CD14-positive monocyte (primary cell): Measurements from ENCODE around the gene SLC17A4. TPM values are rescaled to one million over a fixed set of nuclear protein-coding genes. Genes with fewer than 3 reads are reported as not detected.

ENCODE experiments used
- DNase-seq, 3 donors: peaks; one replicate each; pipeline ENCODE4 v3.0.0-alpha.2; 2011 to 2022
- H2AFZ ChIP-seq: 2 replicates; pipeline ENCODE4 v1.6.0; 2012; ENCODE audit warnings: mild to moderate bottlenecking, low read depth, low read length, inconsistent platforms; ENCODE audit not compliant: insufficient read depth, poor library complexity, severe bottlenecking
- H3K27ac ChIP-seq, 2 donors: 1 replicate in 1 of 2; 2 replicates in 1 of 2; pipeline ENCODE4 v1.5.1; 2012 to 2013; ENCODE audit warnings: low read length in 2 of 2, control low read depth in 1 of 2, inconsistent platforms in 1 of 2, low read depth in 1 of 2, mild to moderate bottlenecking in 1 of 2
- H3K27me3 ChIP-seq, 2 donors: one replicate each; pipeline versions ENCODE4 v1.6.0 to v1.6.1; 2011 to 2013; ENCODE audit warnings: low read length in 2 of 2; ENCODE audit not compliant: control insufficient read depth in 2 of 2, insufficient read depth in 2 of 2
- H3K36me3 ChIP-seq, 2 donors: replicated peaks in 1 of 2; 1 replicate in 1 of 2; 2 replicates in 1 of 2; pipeline versions ENCODE4 v1.5.1 to v1.6.1; 2012 to 2013; ENCODE audit warnings: low read length in 2 of 2, control low read depth in 1 of 2, inconsistent platforms in 1 of 2, mild to moderate bottlenecking in 1 of 2; ENCODE audit not compliant: insufficient read depth in 2 of 2, control insufficient read depth in 1 of 2
- H3K4me1 ChIP-seq, 2 donors: 1 replicate in 1 of 2; 2 replicates in 1 of 2; pipeline versions ENCODE4 v1.5.1 to v1.6.1; 2012 to 2013; ENCODE audit warnings: low read length in 2 of 2, control low read depth in 1 of 2, inconsistent platforms in 1 of 2, mild to moderate bottlenecking in 1 of 2, moderate library complexity in 1 of 2; ENCODE audit not compliant: insufficient read depth in 2 of 2, control insufficient read depth in 1 of 2
- H3K4me2 ChIP-seq: replicated peaks from 2 replicates; pipeline ENCODE3; 2012; ENCODE audit warnings: low read length, moderate library complexity, mild to moderate bottlenecking; ENCODE audit not compliant: poor library complexity, severe bottlenecking; ENCODE audit errors: extremely low read depth
- H3K4me3 ChIP-seq, 3 experiments: fragments of 200-600 bp in 1 of 3; sonication (generic) in 1 of 3; replicated peaks in 1 of 3; 1 replicate in 2 of 3; 2 replicates in 1 of 3; pipeline ENCODE4 v1.5.1; 2011 to 2013; ENCODE audit warnings: low read length in 3 of 3, mild to moderate bottlenecking in 3 of 3, control low read depth in 2 of 3, low read depth in 2 of 3, inconsistent platforms in 1 of 3, moderate library complexity in 1 of 3
- H3K79me2 ChIP-seq: 2 replicates; pipeline ENCODE4 v1.6.0; 2012; ENCODE audit warnings: mild to moderate bottlenecking, control low read depth, inconsistent platforms, low read length, moderate library complexity; ENCODE audit not compliant: insufficient read depth
- H3K9ac ChIP-seq: 2 replicates; pipeline ENCODE4 v1.6.0; 2017; ENCODE audit warnings: low read length, mild to moderate bottlenecking; ENCODE audit not compliant: insufficient read depth, poor library complexity, severe bottlenecking
- H3K9me3 ChIP-seq, 2 donors: replicated peaks in 1 of 2; 1 replicate in 1 of 2; 2 replicates in 1 of 2; pipeline versions ENCODE4 v1.5.1 to v1.6.1; 2012 to 2013; ENCODE audit warnings: low read length in 2 of 2, control low read depth in 1 of 2; ENCODE audit not compliant: control insufficient read depth in 1 of 2, insufficient read depth in 1 of 2
- H4K20me1 ChIP-seq: 2 replicates; pipeline ENCODE4 v1.6.0; 2012; ENCODE audit warnings: mild to moderate bottlenecking, low read length, control low read depth, moderate library complexity; ENCODE audit not compliant: insufficient read depth
- H3K27ac Mint-ChIP-seq, 7 donors: one replicate each; pipeline ENCODE4 v1.8.0; 2020; ENCODE audit warnings: mild to moderate bottlenecking in 7 of 7, mixed read lengths in 7 of 7, moderate library complexity in 6 of 7, inconsistent platforms in 2 of 7
- H3K27me3 Mint-ChIP-seq, 3 donors: one replicate each; pipeline ENCODE4 v1.8.0; 2021 to 2022; ENCODE audit warnings: low read depth in 3 of 3, mild to moderate bottlenecking in 3 of 3, mixed read lengths in 3 of 3, moderate library complexity in 3 of 3, inconsistent platforms in 1 of 3
- H3K36me3 Mint-ChIP-seq, 2 donors: one replicate each; pipeline ENCODE4 v1.8.0; 2020; ENCODE audit warnings: mixed read lengths in 2 of 2, inconsistent platforms in 1 of 2, mild to moderate bottlenecking in 1 of 2
- H3K4me1 Mint-ChIP-seq: one replicate; pipeline ENCODE4 v1.8.0; 2020; ENCODE audit warnings: mild to moderate bottlenecking, mixed read lengths
- H3K4me3 Mint-ChIP-seq, 2 donors: one replicate each; pipeline ENCODE4 v1.8.0; 2020; ENCODE audit warnings: mild to moderate bottlenecking in 2 of 2, mixed read lengths in 2 of 2, moderate library complexity in 1 of 2
- H3K9me3 Mint-ChIP-seq, 7 donors: one replicate each; pipeline ENCODE4 v1.8.0; 2020 to 2022; ENCODE audit warnings: mixed read lengths in 7 of 7, mild to moderate bottlenecking in 6 of 7, moderate library complexity in 6 of 7, inconsistent platforms in 2 of 7
- WGBS: methylation state at CpG from one replicate; pipeline ENCODE4 v1.1.5; 2013; ENCODE audit warnings: missing lambda C conversion rate; ENCODE audit not compliant: insufficient coverage; 5-methylcytosine and 5-hydroxymethylcytosine counted together
- intact Hi-C, 2 donors: fragments of 100-400 bp; cut with micrococcal nuclease; formaldehyde crosslinking; loops; one replicate each; pipeline versions ENCODE4 v1.15.0 to v1.15.1; 2023
- polyA plus RNA-seq, 3 donors: library from polyadenylated mRNA; depleted of rRNA in 1 of 3; unstranded in 2 of 3; stranded (reverse) in 1 of 3; fragments of 300-500 nt in 2 of 3; fragments of >200 nt in 1 of 3; fragmentation: Illumina TruSeq in 2 of 3; gene quantifications; 1 replicate in 2 of 3; 2 replicates in 1 of 3; pipeline ENCODE4 v1.2.3, GENCODE V29; 2012 to 2021
- TF ChIP-seq, protein P1 (sequence below): fragments of 200-600 bp; IDR thresholded peaks from one replicate; pipeline ENCODE4 v1.8.0; 2022; ENCODE audit warnings: antibody characterized with exemption, mild to moderate bottlenecking

Gene SLC17A4
- polyA plus RNA-seq, 3 donors: not detected

DNA sequence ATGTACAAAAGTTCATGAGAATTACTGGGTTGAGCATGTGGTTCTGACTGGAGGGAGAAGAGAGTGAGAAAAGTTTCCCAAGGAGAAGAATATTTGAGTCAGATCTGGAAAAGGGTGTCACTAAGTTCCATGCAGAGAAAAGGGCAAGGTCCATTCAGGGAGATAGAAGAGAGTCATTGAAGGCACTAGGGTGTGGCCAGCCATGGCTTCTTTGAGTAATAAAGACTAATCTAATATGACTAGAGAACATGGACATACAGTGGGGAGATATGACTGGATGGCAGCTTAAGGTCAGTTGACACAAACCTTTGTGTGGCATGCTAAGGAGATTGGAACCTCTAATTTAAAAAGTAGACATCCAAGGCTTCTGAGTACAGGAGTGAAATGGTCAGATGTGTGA lies 10.7 kb upstream of the SLC17A4 start:
- Histone ChIP-seq H3K9me3 (peaks cover 4 to 9% of the 10 kb centered on the region in 2 donors), H4K20me1 (no peaks in the 10 kb centered on the region), H3K9ac (no peak overlapping the region), H3K27ac (no peak overlapping the region), H3K36me3 (no peaks in the 10 kb centered on the region), H2AFZ (no peak overlapping the region), H3K79me2 (no peaks in the 10 kb centered on the region), H3K27me3 (no peaks in the 10 kb centered on the region), H3K4me2 (no peak overlapping the region), H3K4me3 (no peak overlapping the region), H3K4me1 (no peaks in the 10 kb centered on the region)
- Mint-ChIP-seq H3K27me3 (peaks cover 0 to 1% (median 0%) of the 10 kb centered on the region in 3 donors), H3K4me1 (no peaks in the 10 kb centered on the region), H3K27ac (no peak overlapping the region), H3K36me3 (no peaks in the 10 kb centered on the region), H3K9me3 (peaks cover 0 to 11% (median 8%) of the 10 kb centered on the region in 7 donors), H3K4me3 (no peak overlapping the region)
- TF ChIP-seq, protein P1, sequence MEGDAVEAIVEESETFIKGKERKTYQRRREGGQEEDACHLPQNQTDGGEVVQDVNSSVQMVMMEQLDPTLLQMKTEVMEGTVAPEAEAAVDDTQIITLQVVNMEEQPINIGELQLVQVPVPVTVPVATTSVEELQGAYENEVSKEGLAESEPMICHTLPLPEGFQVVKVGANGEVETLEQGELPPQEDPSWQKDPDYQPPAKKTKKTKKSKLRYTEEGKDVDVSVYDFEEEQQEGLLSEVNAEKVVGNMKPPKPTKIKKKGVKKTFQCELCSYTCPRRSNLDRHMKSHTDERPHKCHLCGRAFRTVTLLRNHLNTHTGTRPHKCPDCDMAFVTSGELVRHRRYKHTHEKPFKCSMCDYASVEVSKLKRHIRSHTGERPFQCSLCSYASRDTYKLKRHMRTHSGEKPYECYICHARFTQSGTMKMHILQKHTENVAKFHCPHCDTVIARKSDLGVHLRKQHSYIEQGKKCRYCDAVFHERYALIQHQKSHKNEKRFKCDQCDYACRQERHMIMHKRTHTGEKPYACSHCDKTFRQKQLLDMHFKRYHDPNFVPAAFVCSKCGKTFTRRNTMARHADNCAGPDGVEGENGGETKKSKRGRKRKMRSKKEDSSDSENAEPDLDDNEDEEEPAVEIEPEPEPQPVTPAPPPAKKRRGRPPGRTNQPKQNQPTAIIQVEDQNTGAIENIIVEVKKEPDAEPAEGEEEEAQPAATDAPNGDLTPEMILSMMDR: no peak
- DNase-seq: no peak
- intact Hi-C loops: no loop called here

DNA sequence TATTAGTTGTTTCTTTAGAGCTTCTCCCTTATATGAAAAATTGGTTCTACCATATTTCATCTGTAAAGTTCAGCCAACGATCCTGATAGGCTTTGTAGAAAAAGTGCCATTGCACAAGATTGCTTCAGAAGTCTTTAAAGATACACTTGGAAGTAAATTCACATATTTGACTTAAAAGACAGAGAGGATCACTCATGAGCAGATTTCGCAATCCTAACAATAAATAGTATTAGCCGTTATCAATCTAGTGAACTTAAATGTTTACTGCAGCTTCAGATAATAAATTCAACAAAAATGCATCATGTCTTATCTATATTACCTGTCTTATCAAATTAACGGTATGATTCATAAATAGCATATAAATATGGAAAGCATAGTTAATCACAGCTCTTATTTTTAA lies 8.7 kb upstream of the SLC17A4 start:
- peaks cover 4% of the 10 kb centered on the region for H3K4me1 Mint-ChIP-seq
- H3K4me2 ChIP-seq: no peak overlapping the region
- intact Hi-C loops: no loop called here

More for the DNA sequence above, 8.7 kb upstream of the SLC17A4 start:
- H3K4me3 ChIP-seq: no peak overlapping the region
- H3K27me3 ChIP-seq: no peaks in the 10 kb centered on the region
- Mint-ChIP-seq H3K27ac (no peak overlapping the region), H3K9me3 (peaks cover 0 to 11% (median 8%) of the 10 kb centered on the region in 7 donors), H3K27me3 (peaks cover 0 to 1% (median 0%) of the 10 kb centered on the region in 3 donors), H3K36me3 (no peaks in the 10 kb centered on the region), H3K4me3 (no peak overlapping the region)
- DNase-seq: no peak
- H3K4me1 ChIP-seq: peaks cover 0 to 5% of the 10 kb centered on the region in 2 donors
- no CpG with 5 or more reads among the region's 4 CpGs for WGBS
- TF ChIP-seq, protein P1: no peak
- no peaks in the 10 kb centered on the region for H3K36me3 ChIP-seq
- no peak overlapping the region for H3K9ac ChIP-seq
- H3K79me2 ChIP-seq: no peaks in the 10 kb centered on the region
- no peak overlapping the region for H2AFZ ChIP-seq
- no peaks in the 10 kb centered on the region for H4K20me1 ChIP-seq
- peaks cover 4 to 9% of the 10 kb centered on the region in 2 donors for H3K9me3 ChIP-seq
- H3K27ac ChIP-seq: no peak overlapping the region
